ENCODE results near the gene PLCG2.

Gene PLCG2

GRCh38 chr16:81882559-81882958 lies 103.5 kb downstream of the PLCG2 start:
- no peak for DNase-seq

- DNase-seq = no peak
Measured at GRCh38 chr16:81883235-81883634, 104.1 kb downstream of the PLCG2 start.

GRCh38 chr16:81885976-81886586 lies 107.0 kb downstream of the PLCG2 start:
- no peak for DNase-seq

GRCh38 chr16:81888520-81889394 lies 109.7 kb downstream of the PLCG2 start:
- DNase-seq = no peak

- DNase-seq = no peak
Measured at GRCh38 chr16:81891736-81892364, 112.8 kb downstream of the PLCG2 start.

GRCh38 chr16:81894592-81894991 lies 115.5 kb downstream of the PLCG2 start:
- no peak for DNase-seq

- DNase-seq = no peak
Measured at GRCh38 chr16:81896902-81897301, 117.8 kb downstream of the PLCG2 start.

GRCh38 chr16:81899601-81900000 lies 120.5 kb downstream of the PLCG2 start:
- DNase-seq = no peak

- no peak for DNase-seq
Measured at GRCh38 chr16:81900014-81900413, 120.9 kb downstream of the PLCG2 start.

GRCh38 chr16:81900456-81900855 lies 121.4 kb downstream of the PLCG2 start:
- no peak for DNase-seq

GRCh38 chr16:81901484-81901883 lies 122.4 kb downstream of the PLCG2 start:
- DNase-seq = no peak

- DNase-seq = no peak
Measured at GRCh38 chr16:81902025-81902424, 122.9 kb downstream of the PLCG2 start.

GRCh38 chr16:81904320-81904719 lies 125.2 kb downstream of the PLCG2 start:
- DNase-seq = no peak

GRCh38 chr16:81905277-81905676 lies 126.2 kb downstream of the PLCG2 start:
- no peak for DNase-seq

- no peak for DNase-seq
Measured at GRCh38 chr16:81907681-81908080, 128.6 kb downstream of the PLCG2 start.

- no peak for DNase-seq
Measured at GRCh38 chr16:81908466-81909262, 129.6 kb downstream of the PLCG2 start.

- no peak for DNase-seq
Measured at GRCh38 chr16:81910366-81910885, 131.3 kb downstream of the PLCG2 start.

- no peak for DNase-seq
Measured at GRCh38 chr16:81912395-81912794, 133.3 kb downstream of the PLCG2 start.

- no peak for DNase-seq
Measured at GRCh38 chr16:81913222-81913621, 134.1 kb downstream of the PLCG2 start.

- DNase-seq = no peak
Measured at GRCh38 chr16:81917375-81917774, 138.3 kb downstream of the PLCG2 start.

GRCh38 chr16:81918927-81919326 lies 139.8 kb downstream of the PLCG2 start:
- DNase-seq = no peak

GRCh38 chr16:81920498-81920897 lies 141.4 kb downstream of the PLCG2 start:
- DNase-seq = no peak

All from KG1 (cell line).